Kidney (tissue), 14 donors: Measurements from ENCODE around the gene PSMD1. TPM values are rescaled to one million over a fixed set of nuclear protein-coding genes. Genes with fewer than 3 reads are reported as not detected.
A peak's percentile ranks its signal among the peaks of the same experiment; 100 is the strongest.

Source experiments
- DNase-seq, 5 donors: peaks; one replicate each; pipeline ENCODE4 v3.0.0-alpha.2; 2013 to 2020
- FAIRE-seq: peaks from 2 replicates; lab custom pipeline; 2012; peaks lifted over from hg19 to GRCh38; lab: Jason Lieb, UNC
- H3K27ac ChIP-seq, 2 donors: one replicate each; pipeline ENCODE4 v1.7.0; 2013; ENCODE audit warnings: low read depth in 2 of 2, low read length in 2 of 2, inconsistent platforms in 1 of 2
- H3K27me3 ChIP-seq: one replicate; pipeline ENCODE4 v1.7.1; 2013; ENCODE audit warnings: low read length, inconsistent platforms; ENCODE audit not compliant: control insufficient read depth, insufficient read depth
- H3K36me3 ChIP-seq, 3 donors: one replicate each; pipeline versions ENCODE4 v1.7.0 to v1.7.1; 2013; ENCODE audit warnings: low read length in 3 of 3, control low read depth in 1 of 3, inconsistent platforms in 1 of 3; ENCODE audit not compliant: insufficient read depth in 3 of 3, control insufficient read depth in 2 of 3
- H3K4me1 ChIP-seq, 3 donors: one replicate each; pipeline versions ENCODE4 v1.7.0 to v1.7.1; 2013; ENCODE audit warnings: low read length in 3 of 3, inconsistent platforms in 1 of 3, low read depth in 1 of 3; ENCODE audit not compliant: control insufficient read depth in 2 of 3, insufficient read depth in 2 of 3
- H3K4me3 ChIP-seq, 3 donors: one replicate each; pipeline versions ENCODE4 v1.7.0 to v1.8.1; 2013; ENCODE audit warnings: low read length in 3 of 3, control low read depth in 1 of 3, inconsistent platforms in 1 of 3
- H3K9ac ChIP-seq, 3 donors: one replicate each; pipeline versions ENCODE4 v1.7.0 to v1.7.1; 2013; ENCODE audit warnings: low read length in 3 of 3, control low read depth in 1 of 3, inconsistent platforms in 1 of 3
- H3K9me3 ChIP-seq, 3 donors: one replicate each; pipeline versions ENCODE4 v1.7.0 to v1.7.1; 2013; ENCODE audit warnings: low read length in 3 of 3, control low read depth in 1 of 3, inconsistent platforms in 1 of 3; ENCODE audit not compliant: control insufficient read depth in 2 of 3, insufficient read depth in 1 of 3
- CTCF ChIP-seq: IDR thresholded peaks from 3 replicates; pipeline ENCODE4 v1.5.1; 2012; ENCODE audit warnings: mild to moderate bottlenecking, moderate library complexity, borderline replicate concordance; ENCODE audit not compliant: insufficient read depth; ENCODE audit errors: extremely low read depth
- intact Hi-C: fragments of 100-400 bp; cut with DNase I; formaldehyde crosslinking; loops from one replicate; pipeline ENCODE4 v1.11.1; 2022
- polyA plus RNA-seq: library from polyadenylated mRNA; stranded (reverse); fragments of 350-450 nt; fragmentation: Illumina TruSeq; extraction: RNeasy Lipid Tissue Mini Kit (QIAGEN cat#74804); gene quantifications from one replicate; pipeline ENCODE4 v1.2.3, GENCODE V29; 2014; ENCODE audit warnings: low read depth, low replicate concordance; ENCODE audit not compliant: insufficient read depth
- total RNA-seq: library from RNA; stranded (reverse); fragmentation: NEBNext Ultra II Directional; extraction: Animal tissue kit (Norgen Biotek cat#: 25700); gene quantifications from one replicate; pipeline ENCODE4 v1.2.1, GENCODE V29; 2021
- donor health status: control.
- donor health status: control.
- donor health status: control.
- donor health status: control.
- donor health status: control.
- donor health status: DM: yes; HTN: yes; CAD: no.
- donor health status: Normal renal cell carcinoma (clear cell type).

PSMD1 gene
- total and polyA plus RNA-seq, 2 donors from 2014 or later = 75.6 to 95.4 TPM

- H3K4me1 ChIP-seq = peaks cover 0 to 6% (median 5%) of the 10 kb centered on the region in 3 donors
- H3K9me3 ChIP-seq = no peaks in the 10 kb centered on the region
- H3K4me3 ChIP-seq = peak within 1 kb of the TSS; percentile 93 to 100 (median 100)
- peak within 1 kb of the TSS in 1 of 2 donors; percentile 67 for H3K27ac ChIP-seq
- FAIRE-seq (no peak), DNase-seq (peak; percentile 90 to 95 (median 91))
- intact Hi-C loops = loop anchor here (10.0 kb wide), 1 partner anchor 94 kb away; no protein-coding TSS in a partner anchor
- TF ChIP-seq CTCF = no peak
- H3K36me3 ChIP-seq = no peaks in the 10 kb centered on the region
- no peaks in the 10 kb centered on the region for H3K27me3 ChIP-seq
- peak within 1 kb of the TSS; percentile 78 to 94 (median 89) for H3K9ac ChIP-seq
Measured at GRCh38 chr2:231198291-231199173, 141.9 kb downstream of the PSMD1 start, which contains the start of gene ARMC9. Gene ARMC9, plus strand, starts transcription at chr2:231198631. Its CDS starts 7,608 bp downstream, at chr2:231206239.

- Histone ChIP-seq H3K36me3 (no peaks in the 10 kb centered on the region), H3K27me3 (no peaks in the 10 kb centered on the region), H3K4me1 (peaks cover 0 to 6% (median 5%) of the 10 kb centered on the region in 3 donors), H3K9ac (peak overlapping the region; percentile 48 to 89 (median 67)), H3K4me3 (peak overlapping the region; percentile 65 to 100 (median 100)), H3K27ac (no peak overlapping the region), H3K9me3 (no peaks in the 10 kb centered on the region)
- intact Hi-C loops = loop anchor here (10.0 kb wide), 1 partner anchor 94 kb away; no protein-coding TSS in a partner anchor
- TF ChIP-seq CTCF = no peak
- no peak for DNase-seq
- no peak for FAIRE-seq
Measured at GRCh38 chr2:231199219-231199618, 142.6 kb downstream of the PSMD1 start.

- H3K4me1 ChIP-seq = peaks cover 0 to 6% (median 5%) of the 10 kb centered on the region in 3 donors
- FAIRE-seq (no peak), DNase-seq (no peak)
- H3K9ac ChIP-seq = no peak overlapping the region
- intact Hi-C loops = no loop called here
- H3K9me3 ChIP-seq = no peaks in the 10 kb centered on the region
- no peaks in the 10 kb centered on the region for H3K27me3 ChIP-seq
- no peak for TF ChIP-seq CTCF
- H3K4me3 ChIP-seq = no peak overlapping the region
- H3K36me3 ChIP-seq = no peaks in the 10 kb centered on the region
- H3K27ac ChIP-seq = no peak overlapping the region
Measured at GRCh38 chr2:231200805-231201474, 144.3 kb downstream of the PSMD1 start.
